ENCODE data around the gene SUMO3.

The SUMO3 gene

GRCh38 chr21:44771896-44772525, 45.9 kb downstream of the SUMO3 start:
- H3K36me3 Mint-ChIP-seq (ENCODE audit: low read depth): peaks cover 87% of the 10 kb centered on the region
- no peaks in the 10 kb centered on the region for H3K9me3 Mint-ChIP-seq
- no peaks in the 10 kb centered on the region for H3K27me3 Mint-ChIP-seq
- no peak for DNase-seq
- H3K4me1 Mint-ChIP-seq (ENCODE audit: low read depth): peaks cover 2% of the 10 kb centered on the region
- peak overlapping the region; percentile 44 for H3K27ac Mint-ChIP-seq
- H3K4me3 Mint-ChIP-seq: no peak overlapping the region

GRCh38 chr21:44767834-44768831, 49.7 kb downstream of the SUMO3 start:
- Mint-ChIP-seq H3K27ac (no peak overlapping the region), H3K4me3 (no peak overlapping the region), H3K4me1 (ENCODE audit: low read depth) (peaks cover 21% of the 10 kb centered on the region), H3K27me3 (no peaks in the 10 kb centered on the region), H3K9me3 (no peaks in the 10 kb centered on the region), H3K36me3 (ENCODE audit: low read depth) (peaks cover 53% of the 10 kb centered on the region)
- no peak for DNase-seq

GRCh38 chr21:44766818-44767354, 51.0 kb downstream of the SUMO3 start:
- Mint-ChIP-seq H3K36me3 (ENCODE audit: low read depth) (peaks cover 40% of the 10 kb centered on the region), H3K4me1 (ENCODE audit: low read depth) (peaks cover 21% of the 10 kb centered on the region), H3K27me3 (no peaks in the 10 kb centered on the region), H3K27ac (peak overlapping the region; percentile 47), H3K4me3 (no peak overlapping the region), H3K9me3 (no peaks in the 10 kb centered on the region)
- no peak for DNase-seq

DNA sequence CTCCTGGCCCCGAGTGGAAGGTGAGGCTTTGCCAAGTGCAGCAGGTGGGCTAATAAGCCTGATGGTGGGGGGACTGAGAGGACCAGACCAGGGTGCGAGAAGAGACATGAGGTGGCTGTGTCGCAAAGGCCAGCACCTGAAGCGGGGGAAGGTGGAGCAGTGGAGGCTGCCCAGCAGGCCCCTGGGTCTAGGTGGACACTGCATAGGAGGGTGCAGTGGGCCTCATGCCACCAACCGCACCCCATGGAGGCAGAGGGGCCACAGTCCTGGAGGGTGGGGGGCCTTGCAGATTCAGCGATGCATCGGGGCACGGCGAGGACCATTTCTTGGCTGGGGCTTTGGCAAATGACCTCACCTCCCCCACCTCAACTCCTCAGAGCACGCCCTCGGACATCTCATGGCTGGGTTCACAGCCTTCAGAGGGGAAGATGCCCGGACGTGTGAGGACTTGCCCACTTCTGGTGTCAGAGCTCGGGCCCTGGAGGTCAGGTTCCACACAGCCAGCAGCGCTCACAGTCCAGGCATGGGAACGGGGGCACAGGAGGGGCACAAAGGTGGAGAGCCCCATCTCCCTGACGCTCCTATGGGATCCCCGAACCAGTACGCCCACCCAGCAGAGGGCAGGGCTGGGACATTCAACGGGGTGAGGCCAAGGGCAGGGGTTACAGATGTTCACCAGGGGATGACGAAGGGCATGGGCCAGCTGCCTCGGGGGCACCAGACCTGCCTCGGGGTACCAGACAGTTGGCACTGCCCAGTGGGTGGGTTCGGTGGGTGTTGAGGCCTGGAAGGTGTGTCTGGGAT, 51.6 kb downstream of the SUMO3 start:
- Mint-ChIP-seq H3K27me3 (no peaks in the 10 kb centered on the region), H3K4me1 (ENCODE audit: low read depth) (peaks cover 23% of the 10 kb centered on the region), H3K36me3 (ENCODE audit: low read depth) (peaks cover 34% of the 10 kb centered on the region), H3K9me3 (no peaks in the 10 kb centered on the region), H3K4me3 (no peak overlapping the region), H3K27ac (peak overlapping the region; percentile 79)
- no peak for DNase-seq

- DNase-seq: no peak
- no peaks in the 10 kb centered on the region for H3K9me3 Mint-ChIP-seq
- H3K4me1 Mint-ChIP-seq (ENCODE audit: low read depth): peaks cover 23% of the 10 kb centered on the region
- H3K27ac Mint-ChIP-seq: peak overlapping the region; percentile 79
- no peak overlapping the region for H3K4me3 Mint-ChIP-seq
- peaks cover 26% of the 10 kb centered on the region for H3K36me3 Mint-ChIP-seq (ENCODE audit: low read depth)
- no peaks in the 10 kb centered on the region for H3K27me3 Mint-ChIP-seq
Measured at GRCh38 chr21:44765231-44766013, 52.4 kb downstream of the SUMO3 start.

DNA sequence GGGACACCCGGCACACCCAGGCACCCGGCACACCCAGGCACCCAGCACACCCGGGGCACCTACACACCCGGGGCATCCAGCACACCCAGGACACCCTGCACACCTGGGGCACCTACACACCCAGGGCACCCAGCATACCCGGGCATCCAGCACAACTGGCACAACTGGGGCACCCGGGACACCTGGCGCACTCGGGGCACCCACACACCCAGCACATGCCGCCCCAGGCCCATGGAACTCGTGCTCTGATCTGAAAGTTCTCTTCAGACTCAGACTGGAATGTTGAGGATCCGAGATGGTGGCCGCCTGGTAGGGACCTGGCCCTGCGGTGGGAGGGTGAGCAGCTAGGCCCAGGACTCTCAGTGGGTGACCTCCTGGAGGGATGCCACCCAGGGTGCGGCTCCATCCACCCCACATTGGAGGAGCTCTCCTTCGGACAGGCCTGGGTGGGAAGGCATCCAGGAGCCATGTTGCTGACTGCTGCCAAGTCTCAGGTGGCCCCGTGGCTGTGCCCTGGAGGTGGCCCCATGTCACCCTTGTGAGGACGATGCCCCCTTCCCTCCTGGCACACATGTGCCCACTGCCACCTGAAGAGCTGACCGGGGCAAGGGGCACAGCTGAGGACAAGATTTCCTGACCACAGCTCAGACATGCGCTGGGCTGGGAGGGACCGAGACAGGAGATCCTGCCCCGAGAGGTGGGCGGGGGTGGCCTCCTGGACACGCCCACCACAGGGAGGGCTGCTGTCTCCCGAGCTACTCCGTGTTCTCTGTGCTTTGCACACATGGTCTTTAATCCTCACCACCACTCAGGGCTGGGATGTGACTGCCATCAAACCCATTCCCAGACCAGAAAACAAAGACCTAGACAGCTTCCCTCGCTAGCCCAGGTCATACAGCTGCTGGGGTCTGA, 53.3 kb downstream of the SUMO3 start:
- Mint-ChIP-seq H3K27ac (peak overlapping the region; percentile 44), H3K9me3 (no peaks in the 10 kb centered on the region), H3K4me3 (no peak overlapping the region), H3K4me1 (ENCODE audit: low read depth) (peaks cover 23% of the 10 kb centered on the region), H3K27me3 (no peaks in the 10 kb centered on the region), H3K36me3 (ENCODE audit: low read depth) (peaks cover 17% of the 10 kb centered on the region)
- DNase-seq: no peak

GRCh38 chr21:44763451-44764318, 54.2 kb downstream of the SUMO3 start:
- peaks cover 11% of the 10 kb centered on the region for H3K36me3 Mint-ChIP-seq (ENCODE audit: low read depth)
- no peak overlapping the region for H3K27ac Mint-ChIP-seq
- H3K4me3 Mint-ChIP-seq: no peak overlapping the region
- peaks cover 23% of the 10 kb centered on the region for H3K4me1 Mint-ChIP-seq (ENCODE audit: low read depth)
- no peaks in the 10 kb centered on the region for H3K27me3 Mint-ChIP-seq
- DNase-seq: no peak
- no peaks in the 10 kb centered on the region for H3K9me3 Mint-ChIP-seq

DNA sequence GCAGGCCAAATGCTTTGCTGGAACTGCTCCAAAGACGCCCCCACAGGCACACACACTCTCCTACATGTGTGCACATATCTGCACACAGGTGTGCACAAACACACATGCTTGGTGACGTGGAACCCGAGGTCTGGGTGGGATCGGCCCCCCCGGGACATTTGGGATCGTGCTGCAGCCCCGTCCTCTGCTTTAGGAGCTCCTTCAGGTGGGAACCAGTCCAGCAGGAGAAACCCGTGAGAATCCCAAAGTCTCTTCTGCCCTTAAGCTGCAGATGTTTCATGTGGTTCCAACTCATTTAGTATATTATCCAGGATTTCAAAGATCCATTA, 54.8 kb downstream of the SUMO3 start:
- H3K9me3 Mint-ChIP-seq: no peaks in the 10 kb centered on the region

DNA sequence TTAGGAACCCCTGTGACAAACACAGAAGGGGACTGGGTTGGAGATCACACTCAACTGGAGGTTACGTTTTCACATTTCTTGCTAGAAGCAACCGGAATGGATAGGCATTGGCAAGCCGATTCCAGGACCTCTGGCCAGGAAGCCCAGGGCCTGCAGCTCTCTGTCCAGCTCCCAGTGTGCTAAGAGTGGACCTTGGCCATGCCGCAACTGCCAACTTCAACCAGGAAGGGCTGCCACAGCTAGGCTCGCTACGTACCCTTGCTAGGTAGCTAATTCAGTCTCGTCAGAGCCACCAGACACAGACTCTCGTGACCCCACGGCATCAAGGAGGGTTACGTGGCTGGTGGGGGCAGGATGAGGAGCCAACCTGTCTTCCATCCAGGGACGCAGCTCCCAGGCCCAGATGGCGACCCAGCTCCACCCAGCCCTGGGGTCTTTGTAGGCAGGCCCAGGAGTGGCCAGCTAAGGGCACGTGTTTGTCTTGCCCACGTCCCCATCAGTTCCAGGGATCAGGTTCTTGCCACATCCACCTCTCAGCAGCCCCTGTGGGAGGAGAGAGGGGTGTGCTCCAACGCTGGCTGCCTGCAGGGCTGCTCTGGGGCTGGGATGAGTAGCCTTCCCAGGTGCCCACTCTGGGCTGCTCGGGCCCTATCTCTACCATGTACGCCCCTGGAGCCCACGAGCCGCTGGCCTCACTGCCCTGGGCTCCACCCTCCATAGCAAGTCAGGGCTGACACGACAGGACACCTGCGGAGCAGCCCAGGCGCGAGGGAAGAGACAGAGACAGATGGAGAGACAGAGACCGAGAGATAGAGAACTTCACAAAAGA, 55.4 kb downstream of the SUMO3 start:
- Mint-ChIP-seq H3K27ac (no peak overlapping the region), H3K27me3 (no peaks in the 10 kb centered on the region), H3K36me3 (ENCODE audit: low read depth) (peaks cover 4% of the 10 kb centered on the region), H3K9me3 (no peaks in the 10 kb centered on the region), H3K4me1 (ENCODE audit: low read depth) (peaks cover 23% of the 10 kb centered on the region), H3K4me3 (no peak overlapping the region)
- DNase-seq: no peak

More for the DNA sequence above, 54.8 kb downstream of the SUMO3 start:
- Mint-ChIP-seq H3K4me1 (ENCODE audit: low read depth) (peaks cover 23% of the 10 kb centered on the region), H3K27me3 (no peaks in the 10 kb centered on the region), H3K4me3 (no peak overlapping the region), H3K36me3 (ENCODE audit: low read depth) (peaks cover 6% of the 10 kb centered on the region), H3K27ac (no peak overlapping the region)
- no peak for DNase-seq

DNA sequence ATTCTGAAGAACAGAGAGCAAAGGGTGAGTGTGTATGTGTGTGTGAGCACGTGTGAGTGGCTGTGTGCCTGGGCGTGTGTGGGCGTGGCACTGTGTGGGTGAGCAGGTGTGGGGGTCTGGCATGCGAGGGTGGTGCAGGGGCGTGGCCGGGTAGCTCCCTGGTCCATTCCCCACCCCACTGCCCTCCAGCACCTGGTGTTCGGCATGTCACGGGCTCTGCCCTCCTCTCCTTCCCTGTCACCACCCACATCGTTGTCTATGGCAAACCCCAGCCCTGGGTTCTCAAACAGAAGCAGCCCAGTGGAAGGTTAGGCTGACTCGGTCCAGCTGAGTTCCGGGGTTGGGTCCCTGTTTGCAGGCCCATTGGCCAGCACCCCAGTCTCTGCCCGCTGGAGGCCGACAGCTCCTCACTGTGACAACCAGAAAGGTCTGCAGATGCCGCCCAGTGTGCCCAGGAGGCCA, 56.1 kb downstream of the SUMO3 start:
- Mint-ChIP-seq H3K36me3 (ENCODE audit: low read depth) (no peaks in the 10 kb centered on the region), H3K4me3 (no peak overlapping the region), H3K9me3 (no peaks in the 10 kb centered on the region), H3K4me1 (ENCODE audit: low read depth) (peaks cover 21% of the 10 kb centered on the region), H3K27ac (no peak overlapping the region), H3K27me3 (no peaks in the 10 kb centered on the region)
- no peak for DNase-seq

DNA sequence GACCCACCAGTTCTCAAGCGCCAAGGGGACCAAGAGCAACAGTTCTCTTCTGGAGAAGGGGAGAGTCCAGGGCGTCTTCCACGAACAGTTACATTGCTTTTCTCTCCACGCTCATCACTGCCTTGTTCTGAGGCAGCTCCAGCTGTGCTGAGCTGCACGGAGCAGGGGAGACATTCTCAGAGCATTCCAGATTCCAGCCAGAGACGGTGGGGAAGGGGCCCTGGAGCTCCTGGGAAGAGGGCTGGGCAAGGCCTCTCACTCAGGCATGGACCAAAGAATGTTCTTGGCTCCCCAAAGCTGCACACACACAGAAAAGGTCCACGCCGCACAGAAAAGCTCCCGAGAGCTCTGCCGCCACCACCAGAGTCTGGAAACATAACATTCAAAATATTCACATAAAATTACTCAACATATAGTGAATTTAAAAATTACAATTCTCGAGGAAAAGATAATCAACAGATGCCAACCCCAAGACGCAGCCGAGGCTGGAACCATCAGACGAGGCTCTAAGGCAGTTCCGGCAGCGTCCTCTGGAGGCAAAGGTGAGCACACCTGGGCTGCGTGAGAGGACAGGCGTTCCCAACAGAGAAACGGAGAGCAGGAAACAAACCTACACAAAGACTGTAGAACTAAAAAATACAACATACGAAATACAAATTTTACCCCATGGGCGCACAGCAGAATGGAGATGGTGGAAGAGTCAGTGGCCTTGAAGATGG, 56.7 kb downstream of the SUMO3 start:
- no peaks in the 10 kb centered on the region for H3K9me3 Mint-ChIP-seq
- H3K27ac Mint-ChIP-seq: no peak overlapping the region
- no peak overlapping the region for H3K4me3 Mint-ChIP-seq
- H3K4me1 Mint-ChIP-seq (ENCODE audit: low read depth): peaks cover 15% of the 10 kb centered on the region
- H3K36me3 Mint-ChIP-seq (ENCODE audit: low read depth): no peaks in the 10 kb centered on the region
- no peaks in the 10 kb centered on the region for H3K27me3 Mint-ChIP-seq
- no peak for DNase-seq
